GM10266 (cell line): ENCODE data around the gene ACAA2.
"Not testable (repeated sequence)": the region's sequence is repeated elsewhere in the genome, so short reads cannot be mapped to it uniquely, and the experiment has no call there.

Experiments
- DNase-seq: peaks from one replicate; pipeline ENCODE4 v3.0.0; 2012; ENCODE audit errors: extremely low spot score
- TF ChIP-seq, protein P1 (sequence below): IDR thresholded peaks from 2 replicates; pipeline ENCODE4 v1.5.1; 2012; ENCODE audit warnings: mild to moderate bottlenecking, low read depth; ENCODE audit not compliant: control insufficient read depth, insufficient read depth; ENCODE audit errors: missing control alignments

ACAA2 gene

DNA sequence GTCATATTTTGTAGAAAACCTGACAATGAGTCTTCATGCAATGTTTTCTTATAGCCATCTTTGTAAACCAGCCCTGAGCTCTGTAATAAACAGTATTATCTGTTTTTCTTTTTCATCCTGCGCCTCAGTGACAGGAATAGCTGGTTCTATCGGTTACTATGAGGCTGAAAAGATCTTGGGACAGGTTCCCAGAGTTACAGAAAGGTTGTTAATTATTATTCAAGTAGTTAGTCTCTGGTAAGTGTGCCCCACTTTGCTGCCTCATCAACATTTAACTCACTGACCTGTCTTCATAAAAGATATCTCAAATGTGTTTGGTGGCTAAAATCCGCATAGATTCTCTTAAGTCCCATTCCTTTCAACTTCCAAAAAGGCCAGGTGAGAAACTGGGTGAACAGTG lies 18.6 kb downstream of the ACAA2 start:
- TF ChIP-seq, protein P1, sequence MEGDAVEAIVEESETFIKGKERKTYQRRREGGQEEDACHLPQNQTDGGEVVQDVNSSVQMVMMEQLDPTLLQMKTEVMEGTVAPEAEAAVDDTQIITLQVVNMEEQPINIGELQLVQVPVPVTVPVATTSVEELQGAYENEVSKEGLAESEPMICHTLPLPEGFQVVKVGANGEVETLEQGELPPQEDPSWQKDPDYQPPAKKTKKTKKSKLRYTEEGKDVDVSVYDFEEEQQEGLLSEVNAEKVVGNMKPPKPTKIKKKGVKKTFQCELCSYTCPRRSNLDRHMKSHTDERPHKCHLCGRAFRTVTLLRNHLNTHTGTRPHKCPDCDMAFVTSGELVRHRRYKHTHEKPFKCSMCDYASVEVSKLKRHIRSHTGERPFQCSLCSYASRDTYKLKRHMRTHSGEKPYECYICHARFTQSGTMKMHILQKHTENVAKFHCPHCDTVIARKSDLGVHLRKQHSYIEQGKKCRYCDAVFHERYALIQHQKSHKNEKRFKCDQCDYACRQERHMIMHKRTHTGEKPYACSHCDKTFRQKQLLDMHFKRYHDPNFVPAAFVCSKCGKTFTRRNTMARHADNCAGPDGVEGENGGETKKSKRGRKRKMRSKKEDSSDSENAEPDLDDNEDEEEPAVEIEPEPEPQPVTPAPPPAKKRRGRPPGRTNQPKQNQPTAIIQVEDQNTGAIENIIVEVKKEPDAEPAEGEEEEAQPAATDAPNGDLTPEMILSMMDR: no peak
- DNase-seq: no peak

DNA sequence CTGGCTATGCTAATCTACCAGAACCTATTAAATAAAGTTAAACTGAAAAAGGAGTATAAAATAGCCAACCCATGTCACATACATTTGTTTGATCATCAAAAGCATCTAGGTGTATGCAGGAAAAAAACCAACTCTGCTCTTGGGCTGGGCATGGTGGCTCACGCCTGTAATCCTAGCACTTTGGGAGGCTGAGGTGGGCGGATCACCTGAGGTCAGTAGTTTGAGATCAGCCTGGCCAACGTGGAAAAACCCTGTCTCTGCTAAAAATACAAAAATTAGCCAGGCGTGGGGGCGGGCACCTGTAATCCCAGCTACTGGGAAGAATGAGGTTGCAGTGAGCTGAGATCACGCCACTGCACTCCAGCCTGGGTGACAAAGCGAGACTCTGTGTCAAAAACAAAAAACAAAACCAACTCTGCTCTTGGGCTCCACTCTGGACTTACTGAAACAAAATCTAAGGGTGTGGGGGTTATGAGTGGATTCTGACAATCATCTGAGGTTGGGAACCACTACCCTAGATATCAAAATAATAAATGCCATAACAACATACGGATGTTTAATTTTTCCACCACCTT lies 23.7 kb downstream of the ACAA2 start:
- DNase-seq: not testable (repeated sequence)

DNA sequence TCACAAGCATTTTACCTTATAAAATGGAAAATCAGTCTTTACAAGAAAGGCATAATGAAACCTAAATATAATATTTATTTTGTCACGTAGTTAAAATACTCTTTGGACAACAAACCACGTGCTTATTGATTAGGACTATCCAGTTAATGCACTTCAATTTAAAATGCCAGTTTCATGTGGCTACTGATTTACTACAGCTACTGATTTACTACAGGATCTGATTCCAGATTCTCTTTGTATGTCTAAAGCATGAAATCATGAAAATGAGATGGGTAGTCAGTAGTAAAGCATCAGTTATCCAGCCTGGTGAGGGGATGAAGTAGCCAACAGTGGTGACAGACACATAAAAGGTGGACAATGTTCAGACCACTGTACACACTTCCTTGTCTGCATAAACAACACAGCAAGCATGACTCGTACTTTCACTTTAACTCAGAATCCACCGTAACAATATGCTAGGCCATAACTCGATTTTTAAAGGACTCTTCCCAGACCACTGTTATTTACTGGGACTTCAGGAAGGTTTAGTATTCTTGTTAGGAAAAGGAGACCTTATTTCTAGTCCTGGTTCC lies 24.9 kb downstream of the ACAA2 start:
- DNase-seq: no peak

DNA sequence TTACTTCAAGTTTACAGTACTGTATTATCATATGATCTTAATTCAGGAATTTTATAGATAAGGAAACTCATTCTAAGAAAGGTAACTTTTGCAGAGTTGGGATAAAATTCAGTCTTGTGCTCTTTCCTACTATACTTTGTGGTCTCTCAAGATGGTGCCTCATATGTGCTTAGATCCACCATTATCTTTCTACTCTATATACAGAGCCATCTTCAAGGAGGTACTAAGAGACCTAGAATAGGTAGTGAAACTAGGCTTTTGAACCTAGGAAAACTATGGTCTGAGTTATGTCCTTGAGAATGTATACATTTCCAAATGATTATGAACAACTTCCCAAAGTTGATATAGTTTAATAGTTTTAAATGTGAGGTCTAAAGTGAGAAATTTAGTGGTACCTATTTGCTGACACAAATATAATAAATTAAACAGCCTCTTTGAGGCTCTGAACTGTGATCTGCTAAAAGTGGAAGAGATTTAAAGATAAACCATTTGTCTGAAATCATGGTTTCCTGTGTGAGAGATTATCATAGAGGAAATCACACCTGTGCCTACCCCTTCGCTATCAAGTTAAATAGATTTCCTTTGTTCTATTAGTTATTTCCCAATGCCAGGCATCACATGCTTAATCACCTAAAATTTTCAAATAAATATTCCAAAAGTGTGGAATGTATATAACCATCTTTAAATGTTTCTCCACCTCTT lies 27.2 kb downstream of the ACAA2 start:
- DNase-seq: no peak
- TF ChIP-seq, protein P1: no peak

More for the DNA sequence above, 24.9 kb downstream of the ACAA2 start:
- TF ChIP-seq, protein P1: no peak

DNA sequence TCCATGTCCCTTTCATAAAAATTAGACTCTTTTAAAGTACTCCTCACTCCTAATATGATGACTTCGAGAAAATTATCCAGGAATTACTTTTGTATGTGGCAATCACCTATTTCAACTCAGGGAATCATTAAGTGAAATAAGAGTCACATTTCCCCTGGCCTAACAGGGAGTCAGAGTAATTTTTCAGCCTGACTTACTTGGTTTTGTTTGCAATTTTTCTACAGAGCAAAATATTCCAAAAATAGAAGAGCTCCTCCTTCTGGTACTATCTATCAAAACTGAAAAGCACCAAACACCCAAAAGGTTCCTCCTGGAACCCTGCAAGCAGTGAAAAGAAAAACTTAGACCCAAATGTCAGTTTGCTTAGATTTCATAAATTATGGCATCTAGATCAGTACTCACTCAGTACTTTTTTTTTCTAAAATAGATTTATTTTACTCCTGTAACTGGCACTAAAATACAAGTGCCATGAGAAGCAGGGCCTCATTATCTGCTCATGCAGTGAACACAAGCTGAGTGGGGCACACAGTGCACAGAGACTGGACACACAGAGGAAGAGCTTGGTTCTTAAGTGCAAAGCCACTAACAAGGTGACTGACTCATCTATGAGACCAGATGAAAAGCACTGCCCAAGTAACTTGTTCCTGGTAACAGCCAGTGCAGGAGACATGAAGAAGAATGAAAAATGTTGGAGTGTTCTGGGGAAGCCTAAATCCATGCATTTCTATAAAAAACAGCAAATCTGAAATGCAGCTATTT lies 28.7 kb downstream of the ACAA2 start:
- no peak for DNase-seq
- TF ChIP-seq, protein P1: peak; percentile 2

DNA sequence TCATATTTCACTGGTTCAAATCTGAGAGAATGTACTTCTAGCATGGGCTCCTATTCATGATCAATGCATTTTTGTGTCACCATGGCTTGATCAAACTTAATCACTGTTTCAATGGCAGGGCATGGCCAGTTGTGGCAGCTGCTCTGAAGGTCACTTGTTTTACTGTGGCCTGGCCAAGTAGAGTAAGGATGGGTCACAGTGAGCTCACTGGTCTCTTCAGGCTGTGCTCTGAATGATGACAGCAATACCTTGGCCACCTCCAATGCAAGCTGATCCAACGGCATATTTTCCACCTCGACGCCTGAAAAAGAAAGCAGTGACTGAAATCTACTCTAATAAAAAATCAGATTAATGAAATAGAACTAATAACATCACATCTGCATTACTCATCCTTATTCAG lies 29.7 kb downstream of the ACAA2 start:
- DNase-seq: not testable (repeated sequence)

DNA sequence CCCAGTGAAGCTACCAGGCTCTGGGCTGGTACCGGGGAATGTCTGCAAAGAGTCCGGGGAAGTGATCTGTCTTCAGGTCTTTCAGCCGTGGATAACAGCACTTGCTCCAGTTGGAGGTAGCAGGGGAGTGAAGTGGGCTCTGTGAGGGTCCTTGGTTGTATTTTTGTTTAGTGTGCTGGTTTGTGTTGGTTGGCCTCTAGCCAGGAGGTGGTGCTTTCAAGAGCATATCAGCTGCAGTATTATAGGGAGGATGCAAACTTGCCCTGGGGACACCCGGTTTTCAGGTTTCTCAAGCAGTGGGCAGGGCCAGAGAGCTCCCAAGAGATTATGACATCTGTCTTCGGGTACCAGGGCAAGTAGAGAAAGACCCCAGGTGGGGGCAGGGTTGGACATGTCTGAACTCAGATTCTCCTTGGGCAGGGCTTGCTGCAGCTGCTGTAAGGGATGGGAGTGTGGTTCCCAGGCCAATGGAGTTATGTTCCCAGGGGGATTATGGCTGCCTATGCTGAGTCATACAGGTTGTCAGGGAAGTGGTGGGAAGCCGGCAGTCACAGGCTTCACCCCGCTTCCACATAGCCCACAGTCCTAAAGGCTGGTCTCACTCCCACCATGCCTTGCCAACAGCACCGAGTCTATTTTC lies 34.4 kb downstream of the ACAA2 start:
- no peak for DNase-seq
- TF ChIP-seq, protein P1: no peak

DNA sequence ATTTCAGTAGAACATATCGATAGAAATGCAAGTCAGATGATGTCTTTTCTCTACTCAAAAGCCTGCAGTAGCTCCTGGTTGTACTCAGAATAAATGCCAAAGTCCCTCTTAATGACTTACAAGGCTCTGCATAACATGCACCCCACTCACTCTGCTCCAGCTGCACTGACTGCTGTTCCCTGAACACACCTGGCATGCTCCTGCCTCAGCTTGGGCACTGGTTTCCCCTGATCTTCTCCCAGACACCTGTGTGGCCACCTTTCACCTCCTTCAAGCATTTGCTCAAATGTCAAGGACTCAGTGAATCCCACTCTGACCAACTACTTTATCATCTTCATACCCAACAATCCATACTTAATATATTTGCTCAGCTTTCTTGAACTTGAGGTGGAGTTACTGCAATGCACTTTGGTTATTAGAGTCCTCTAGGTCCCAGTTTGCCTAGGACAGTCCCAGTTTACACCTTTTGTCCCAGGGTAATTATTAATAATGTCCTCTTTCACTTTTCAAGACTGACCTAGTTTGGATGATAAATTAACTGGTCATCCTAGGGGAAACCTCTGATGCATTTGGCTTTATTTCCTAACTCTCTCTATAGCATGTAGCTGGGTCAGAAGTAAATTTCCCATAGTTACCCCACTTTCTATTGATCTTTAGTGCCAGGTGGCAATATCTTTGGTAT lies 44.1 kb downstream of the ACAA2 start:
- DNase-seq: no peak
- TF ChIP-seq, protein P1: no peak
